Lower leg skin (tissue), 3 donors: ENCODE measurements around the gene PISD.

ENCODE experiments used
- POLR2A ChIP-seq, 2 donors: fragments of 450-650 bp; IDR thresholded peaks; one replicate each; pipeline ENCODE4 v1.6.1; 2016 to 2017; ENCODE audit warnings: antibody characterized with exemption in 2 of 2, mild to moderate bottlenecking in 1 of 2, moderate library complexity in 1 of 2
- TF ChIP-seq, protein P1 (sequence below), 3 donors: fragments of 450-650 bp; IDR thresholded peaks; one replicate each; pipeline ENCODE4 v1.5.1; 2016; ENCODE audit warnings: antibody characterized with exemption in 3 of 3, mild to moderate bottlenecking in 3 of 3, moderate library complexity in 2 of 3

DNA sequence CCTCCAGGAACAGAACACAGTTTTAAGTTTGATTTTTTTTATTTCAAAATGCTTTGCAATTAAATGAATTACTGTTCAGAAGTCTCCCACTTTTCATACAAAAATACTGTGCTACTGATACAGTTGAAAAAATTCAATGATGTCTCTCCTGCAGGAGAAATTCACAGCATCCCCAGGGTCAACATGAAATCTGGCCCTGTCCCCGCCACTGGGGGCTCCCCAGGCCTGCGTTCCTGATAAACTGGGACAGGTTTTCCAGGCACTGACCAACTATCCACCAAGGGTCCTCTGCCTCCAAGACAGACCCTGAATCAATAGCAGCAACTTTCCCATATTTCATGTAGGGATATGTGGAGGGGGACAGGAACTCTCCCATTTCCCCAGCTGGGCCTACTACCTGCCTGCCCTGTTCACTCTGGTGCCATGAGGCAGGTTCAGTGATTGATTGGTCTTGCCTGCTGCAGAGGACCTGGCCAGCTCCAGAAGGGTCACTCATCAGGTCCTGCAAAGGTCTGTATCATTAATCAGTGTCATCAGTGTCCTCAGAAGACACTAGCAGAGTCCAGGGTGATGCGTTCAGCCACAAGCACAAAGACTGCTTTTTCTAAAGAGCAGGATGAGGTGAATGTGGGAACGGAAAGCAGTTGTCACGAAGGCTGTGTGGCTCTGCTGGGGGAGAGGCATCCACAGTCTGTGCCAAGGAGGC lies 43.4 kb downstream of the PISD start:
- TF ChIP-seq, protein P1, sequence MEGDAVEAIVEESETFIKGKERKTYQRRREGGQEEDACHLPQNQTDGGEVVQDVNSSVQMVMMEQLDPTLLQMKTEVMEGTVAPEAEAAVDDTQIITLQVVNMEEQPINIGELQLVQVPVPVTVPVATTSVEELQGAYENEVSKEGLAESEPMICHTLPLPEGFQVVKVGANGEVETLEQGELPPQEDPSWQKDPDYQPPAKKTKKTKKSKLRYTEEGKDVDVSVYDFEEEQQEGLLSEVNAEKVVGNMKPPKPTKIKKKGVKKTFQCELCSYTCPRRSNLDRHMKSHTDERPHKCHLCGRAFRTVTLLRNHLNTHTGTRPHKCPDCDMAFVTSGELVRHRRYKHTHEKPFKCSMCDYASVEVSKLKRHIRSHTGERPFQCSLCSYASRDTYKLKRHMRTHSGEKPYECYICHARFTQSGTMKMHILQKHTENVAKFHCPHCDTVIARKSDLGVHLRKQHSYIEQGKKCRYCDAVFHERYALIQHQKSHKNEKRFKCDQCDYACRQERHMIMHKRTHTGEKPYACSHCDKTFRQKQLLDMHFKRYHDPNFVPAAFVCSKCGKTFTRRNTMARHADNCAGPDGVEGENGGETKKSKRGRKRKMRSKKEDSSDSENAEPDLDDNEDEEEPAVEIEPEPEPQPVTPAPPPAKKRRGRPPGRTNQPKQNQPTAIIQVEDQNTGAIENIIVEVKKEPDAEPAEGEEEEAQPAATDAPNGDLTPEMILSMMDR (IDR thresholded peaks at IDR 0.05), result no peak
- TF ChIP-seq POLR2A (IDR thresholded peaks at IDR 0.05), result no peak
